Measurements from ENCODE around the gene SLC5A5.

Gene SLC5A5

GRCh38 chr19:17843292-17843827 is 28.4 kb upstream of the SLC5A5 start:
- H4K20me1 ChIP-seq (ENCODE audit: insufficient read depth, low read length, poor library complexity, severe bottlenecking), result peaks cover 3% of the 10 kb centered on the region
- H3K36me3 ChIP-seq (ENCODE audit: insufficient read depth, low read length), result peaks cover 16% of the 10 kb centered on the region; the same call in 1 of the 2 replicates
- no peaks in the 10 kb centered on the region for H3F3A ChIP-seq (ENCODE audit: low read depth)
- no peaks in the 10 kb centered on the region for H3K27me3 ChIP-seq (ENCODE audit: insufficient read depth, low read length, poor library complexity, severe bottlenecking)
- no peaks in the 10 kb centered on the region for H3K9me2 ChIP-seq (replicated peaks; ENCODE audit: low read depth, low read length)
- H3K79me2 ChIP-seq (ENCODE audit: insufficient read depth, low read length), result peaks cover 38% of the 10 kb centered on the region
- no peak overlapping the region for H3K4me2 ChIP-seq (ENCODE audit: low read depth, low read length, poor library complexity, severe bottlenecking)
- no peak overlapping the region for H3K4me3 ChIP-seq (ENCODE audit: low read length, poor library complexity, severe bottlenecking)
- no peak overlapping the region for H3K9ac ChIP-seq (ENCODE audit: low read depth, low read length, poor library complexity, severe bottlenecking)
- peaks cover 22% of the 10 kb centered on the region for H3K4me1 ChIP-seq (ENCODE audit: insufficient read depth, low read length, poor library complexity, severe bottlenecking)
- no peak overlapping the region for H2AFZ ChIP-seq (ENCODE audit: low read length)
- TF ChIP-seq CTCF (conservative IDR thresholded peaks at IDR 0.05; ENCODE audit: low read length) (no peak), EZH2phosphoT487 (IDR thresholded peaks at IDR 0.05; ENCODE audit: borderline replicate concordance) (no peak)
- no peaks in the 10 kb centered on the region for H3K9me3 ChIP-seq (ENCODE audit: insufficient read depth, low read depth, low read length)

GRCh38 chr19:17843908-17844490 is 27.7 kb upstream of the SLC5A5 start:
- Histone ChIP-seq H3K9me2 (replicated peaks; ENCODE audit: low read depth, low read length) (no peaks in the 10 kb centered on the region), H3K9ac (ENCODE audit: low read depth, low read length, poor library complexity, severe bottlenecking) (no peak overlapping the region), H3K9me3 (ENCODE audit: insufficient read depth, low read depth, low read length) (no peaks in the 10 kb centered on the region), H4K20me1 (ENCODE audit: insufficient read depth, low read length, poor library complexity, severe bottlenecking) (peaks cover 3% of the 10 kb centered on the region), H3K4me1 (ENCODE audit: insufficient read depth, low read length, poor library complexity, severe bottlenecking) (peaks cover 27% of the 10 kb centered on the region), H3K4me3 (ENCODE audit: low read length, poor library complexity, severe bottlenecking) (no peak overlapping the region), H3K36me3 (ENCODE audit: insufficient read depth, low read length) (peaks cover 16% of the 10 kb centered on the region; the same call in 1 of the 2 replicates), H2AFZ (ENCODE audit: low read length) (no peak overlapping the region), H3K27me3 (ENCODE audit: insufficient read depth, low read length, poor library complexity, severe bottlenecking) (no peaks in the 10 kb centered on the region), H3K79me2 (ENCODE audit: insufficient read depth, low read length) (peaks cover 38% of the 10 kb centered on the region), H3K4me2 (ENCODE audit: low read depth, low read length, poor library complexity, severe bottlenecking) (peak overlapping the region; percentile 11), H3F3A (ENCODE audit: low read depth) (no peaks in the 10 kb centered on the region)
- TF ChIP-seq EZH2phosphoT487 (IDR thresholded peaks at IDR 0.05; ENCODE audit: borderline replicate concordance), result no peak
- no peak for TF ChIP-seq CTCF (conservative IDR thresholded peaks at IDR 0.05; ENCODE audit: low read length)

- H3K27me3 ChIP-seq (ENCODE audit: insufficient read depth, low read length, poor library complexity, severe bottlenecking), result no peaks in the 10 kb centered on the region
- no peak for TF ChIP-seq EZH2phosphoT487 (IDR thresholded peaks at IDR 0.05; ENCODE audit: borderline replicate concordance)
- TF ChIP-seq CTCF (conservative IDR thresholded peaks at IDR 0.05; ENCODE audit: low read length), result no peak
- peaks cover 5% of the 10 kb centered on the region; the same call in 1 of the 2 replicates for H3K36me3 ChIP-seq (ENCODE audit: insufficient read depth, low read length)
- no peaks in the 10 kb centered on the region for H3K9me3 ChIP-seq (ENCODE audit: insufficient read depth, low read depth, low read length)
- H3K4me3 ChIP-seq (ENCODE audit: low read length, poor library complexity, severe bottlenecking), result peak overlapping the region; percentile 74
- H3K9ac ChIP-seq (ENCODE audit: low read depth, low read length, poor library complexity, severe bottlenecking), result peak overlapping the region; percentile 83
- H2AFZ ChIP-seq (ENCODE audit: low read length), result no peak overlapping the region
- H4K20me1 ChIP-seq (ENCODE audit: insufficient read depth, low read length, poor library complexity, severe bottlenecking), result peaks cover 3% of the 10 kb centered on the region
- peak overlapping the region; percentile 84 for H3K4me2 ChIP-seq (ENCODE audit: low read depth, low read length, poor library complexity, severe bottlenecking)
- H3K4me1 ChIP-seq (ENCODE audit: insufficient read depth, low read length, poor library complexity, severe bottlenecking), result peaks cover 41% of the 10 kb centered on the region
- peaks cover 38% of the 10 kb centered on the region for H3K79me2 ChIP-seq (ENCODE audit: insufficient read depth, low read length)
- H3K9me2 ChIP-seq (replicated peaks; ENCODE audit: low read depth, low read length), result no peaks in the 10 kb centered on the region
- no peaks in the 10 kb centered on the region for H3F3A ChIP-seq (ENCODE audit: low read depth)
Observed at GRCh38 chr19:17846146-17846545, 25.6 kb upstream of the SLC5A5 start.
